Upper lobe of left lung (tissue), 4 donors: ENCODE data around the gene ARHGEF1.

Experiments
- CTCF ChIP-seq, 6 experiments: fragments of 450-650 bp in 4 of 6; fragments of 200-600 bp in 2 of 6; sonication (generic) in 2 of 6; IDR thresholded peaks; one replicate each; pipeline ENCODE4 v1.5.1; 2016 to 2019; ENCODE audit warnings: antibody characterized with exemption in 6 of 6
- EP300 ChIP-seq, 4 donors: sonication (generic); formaldehyde crosslinking; IDR thresholded peaks; one replicate each; pipeline ENCODE4 v1.5.1; 2017; ENCODE audit warnings: antibody characterized with exemption in 4 of 4, control low read depth in 2 of 4
- POLR2A ChIP-seq, 4 donors: fragments of 450-650 bp; IDR thresholded peaks; one replicate each; pipeline ENCODE4 v1.5.1; 2016 to 2017; ENCODE audit warnings: antibody characterized with exemption in 4 of 4, mild to moderate bottlenecking in 2 of 4
- POLR2AphosphoS5 ChIP-seq, 2 donors: sonication (generic); formaldehyde crosslinking; IDR thresholded peaks; one replicate each; pipeline ENCODE4 v1.5.1; 2017; ENCODE audit warnings: antibody characterized with exemption in 2 of 2

- TF ChIP-seq CTCF (IDR thresholded peaks at IDR 0.05) (no peak), POLR2A (IDR thresholded peaks at IDR 0.05) (no peak), POLR2AphosphoS5 (IDR thresholded peaks at IDR 0.05) (peak in 1 of 2 donors; percentile 40), EP300 (IDR thresholded peaks at IDR 0.05) (no peak)
Observed at GRCh38 chr19:41945135-41945766, 62.3 kb downstream of the ARHGEF1 start.
